Measurements from ENCODE around the gene FUOM.
A peak's percentile ranks its signal among the peaks of the same experiment; 100 is the strongest.
"Not testable (repeated sequence)": the region's sequence is repeated elsewhere in the genome, so short reads cannot be mapped to it uniquely, and the experiment has no call there.

The FUOM gene

GRCh38 chr10:133329491-133330202, 28.2 kb downstream of the FUOM start:
- peaks cover 11 to 21% of the 10 kb centered on the region in 2 donors for H3K4me1 Mint-ChIP-seq
- H3K27ac Mint-ChIP-seq: no peak overlapping the region
- ATAC-seq (replicated peaks) (peak; percentile 94 to 95), DNase-seq (peak; percentile 76)
- peaks cover 73 to 86% of the 10 kb centered on the region in 2 donors for H3K27me3 Mint-ChIP-seq
- H3K4me3 Mint-ChIP-seq: peak overlapping the region; percentile 78 to 88
- H3K36me3 Mint-ChIP-seq: no peaks in the 10 kb centered on the region
- no peaks in the 10 kb centered on the region for H3K9me3 Mint-ChIP-seq

DNA sequence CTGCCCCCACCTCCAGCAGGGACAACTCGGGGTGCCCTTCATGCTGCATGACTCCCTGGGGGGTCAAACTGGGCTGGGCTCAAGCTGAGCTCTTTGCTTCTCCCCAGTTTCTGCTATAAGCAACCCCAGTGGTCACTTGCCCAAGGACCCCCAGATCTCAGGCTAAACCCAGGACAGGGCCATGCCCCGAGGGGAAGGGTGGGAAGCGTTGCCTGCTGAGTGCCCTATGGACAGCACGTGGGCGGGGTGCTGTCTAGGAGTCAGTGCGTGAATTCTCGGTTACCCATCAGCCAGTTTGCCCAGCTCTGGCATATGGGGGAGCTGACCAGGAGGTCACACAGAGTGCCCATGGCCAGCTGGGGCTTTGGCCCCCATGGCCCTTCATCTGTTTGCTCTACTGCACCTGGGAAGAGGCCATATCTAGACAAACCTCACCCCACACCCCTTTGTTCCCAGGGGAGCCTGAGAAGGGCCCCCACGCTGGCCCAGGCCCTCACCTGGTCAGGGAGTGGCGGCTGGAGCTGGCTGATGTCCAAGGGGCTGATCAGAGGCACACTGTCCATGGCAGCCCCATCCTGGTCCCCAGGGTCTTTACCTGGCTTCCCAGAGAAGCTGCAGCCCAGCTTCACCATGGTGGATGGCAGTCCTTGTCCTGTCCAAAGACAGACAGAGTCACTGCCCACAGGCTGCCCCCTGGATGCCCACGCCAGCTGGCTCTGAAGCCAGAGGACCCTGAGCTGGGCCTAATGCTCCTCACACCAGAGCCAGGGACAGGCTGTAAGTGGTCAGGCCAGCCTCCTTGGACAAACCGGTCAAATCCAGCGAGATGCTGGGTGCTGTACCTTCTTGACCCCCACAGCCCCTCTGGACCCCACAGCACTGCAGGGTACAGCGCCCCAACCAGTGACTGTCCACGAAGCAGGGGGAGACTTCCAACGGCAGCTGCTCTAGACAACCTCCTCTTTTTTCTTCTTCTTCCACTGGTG, 29.2 kb downstream of the FUOM start:
- Mint-ChIP-seq H3K27me3 (peaks cover 69 to 81% of the 10 kb centered on the region in 2 donors), H3K27ac (no peak overlapping the region), H3K4me1 (peaks cover 11 to 20% of the 10 kb centered on the region in 2 donors), H3K9me3 (no peaks in the 10 kb centered on the region), H3K4me3 (no peak overlapping the region), H3K36me3 (no peaks in the 10 kb centered on the region)
- ATAC-seq (replicated peaks) (no peak), DNase-seq (no peak)

DNA sequence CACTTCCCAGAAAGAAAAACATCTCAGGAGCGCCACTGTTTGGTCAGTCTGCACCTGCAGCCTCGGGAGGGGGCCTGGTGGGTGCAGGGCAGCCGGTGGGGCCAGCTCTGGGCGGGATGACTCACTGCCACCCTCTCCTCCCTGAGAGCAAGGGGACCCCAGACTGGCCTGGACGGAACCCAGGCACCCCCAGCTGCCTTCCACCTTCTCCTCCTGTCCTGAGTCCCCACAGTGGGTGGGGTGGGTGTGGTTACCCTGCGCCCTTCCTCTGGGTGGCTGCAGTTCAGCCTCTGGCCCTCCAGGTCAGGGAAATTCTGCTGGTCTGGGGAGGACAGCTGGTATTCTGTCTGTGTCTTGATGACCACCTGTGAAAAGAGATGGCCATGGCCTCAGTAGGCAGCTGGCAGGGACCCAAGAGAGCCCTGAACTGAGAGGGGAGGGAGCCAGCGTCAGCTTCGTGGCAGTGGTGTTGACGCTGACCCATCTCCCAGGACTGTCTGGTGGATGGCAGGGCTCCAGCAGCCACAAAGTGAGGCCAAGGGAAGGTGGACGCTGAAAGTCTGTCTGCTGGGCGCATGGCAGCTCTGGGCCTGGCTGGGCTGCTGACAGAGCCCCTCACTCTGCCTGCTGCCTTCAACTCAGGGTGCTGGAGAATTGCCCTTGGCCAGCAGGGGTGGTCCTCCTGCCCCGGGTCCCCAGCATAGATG, 30.0 kb downstream of the FUOM start:
- Mint-ChIP-seq H3K36me3 (no peaks in the 10 kb centered on the region), H3K27me3 (peaks cover 64 to 73% of the 10 kb centered on the region in 2 donors), H3K4me1 (peaks cover 11 to 20% of the 10 kb centered on the region in 2 donors), H3K4me3 (no peak overlapping the region), H3K27ac (no peak overlapping the region), H3K9me3 (no peaks in the 10 kb centered on the region)
- ATAC-seq (replicated peaks): no peak
- DNase-seq: no peak

- H3K4me3 Mint-ChIP-seq: peak overlapping the region in 1 of 2 donors; percentile 4
- H3K4me1 Mint-ChIP-seq: peaks cover 11 to 20% of the 10 kb centered on the region in 2 donors
- no peaks in the 10 kb centered on the region for H3K36me3 Mint-ChIP-seq
- no peaks in the 10 kb centered on the region for H3K9me3 Mint-ChIP-seq
- H3K27ac Mint-ChIP-seq: no peak overlapping the region
- no peak for DNase-seq
- no peak for ATAC-seq (replicated peaks)
- peaks cover 58 to 65% of the 10 kb centered on the region in 2 donors for H3K27me3 Mint-ChIP-seq
These were observed 30.8 kb downstream of the FUOM start for GRCh38 chr10:133326745-133327650.

DNA sequence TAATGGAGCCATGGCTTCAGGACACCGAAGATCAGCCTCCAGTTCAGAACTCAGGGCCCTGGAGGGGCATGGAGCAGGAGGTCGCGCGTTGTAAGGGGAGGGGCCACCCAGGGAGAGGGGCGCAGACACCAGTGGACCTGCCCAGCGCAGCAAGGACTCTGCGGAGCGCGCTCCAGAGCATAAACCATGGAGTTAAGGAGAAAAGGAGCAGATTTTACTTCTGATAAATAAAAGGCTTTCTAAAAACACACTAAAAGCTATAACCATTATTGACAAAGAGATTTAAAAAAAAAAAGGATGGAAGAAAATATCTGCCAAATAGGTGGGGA, 31.6 kb downstream of the FUOM start:
- H3K27ac Mint-ChIP-seq: no peak overlapping the region
- ATAC-seq (replicated peaks): no peak
- DNase-seq: no peak
- peak overlapping the region; percentile 25 to 59 for H3K4me3 Mint-ChIP-seq
- no peaks in the 10 kb centered on the region for H3K9me3 Mint-ChIP-seq
- peaks cover 11 to 20% of the 10 kb centered on the region in 2 donors for H3K4me1 Mint-ChIP-seq
- H3K36me3 Mint-ChIP-seq: no peaks in the 10 kb centered on the region
- H3K27me3 Mint-ChIP-seq: peaks cover 50 to 58% of the 10 kb centered on the region in 2 donors

DNA sequence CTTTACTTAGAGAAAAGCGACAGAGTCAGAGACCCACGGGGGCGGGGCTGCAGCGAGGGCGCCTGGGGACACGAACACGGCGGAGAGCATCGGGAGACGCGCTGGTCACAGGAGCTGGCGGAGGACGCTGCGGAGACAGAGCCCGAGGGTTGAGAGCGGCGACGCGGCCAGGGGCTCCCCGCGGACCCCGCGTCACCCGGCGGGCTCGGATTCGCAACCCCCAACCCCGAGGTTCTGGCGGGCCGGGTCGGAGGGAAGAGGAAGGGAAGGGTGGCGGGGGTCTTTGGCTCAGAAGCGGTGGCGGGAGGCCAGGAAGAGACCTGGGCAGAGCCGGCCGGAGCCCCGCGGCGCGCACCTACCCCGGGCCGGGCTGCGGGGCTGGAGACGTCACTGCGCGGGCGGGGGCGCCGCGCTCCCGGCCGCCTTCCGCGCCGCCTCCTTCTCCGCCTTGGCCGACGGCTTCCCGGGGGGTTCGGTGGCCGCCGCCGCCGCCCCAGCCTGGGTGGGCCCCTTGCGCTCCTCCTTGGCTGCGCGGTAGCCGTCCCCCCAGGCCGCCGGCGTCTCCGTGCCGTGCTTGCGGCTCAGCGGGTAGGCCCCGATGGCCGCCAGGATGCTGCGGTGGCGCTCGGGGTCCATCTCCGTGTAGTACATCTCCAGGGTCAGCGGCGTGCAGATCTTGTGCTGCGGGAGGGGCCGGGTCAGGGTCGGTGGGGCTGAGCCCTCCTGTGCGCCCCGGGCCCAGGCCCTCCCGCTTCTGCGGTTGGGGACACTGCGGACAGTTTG, 32.2 kb downstream of the FUOM start:
- H3K4me1 Mint-ChIP-seq: peaks cover 11 to 20% of the 10 kb centered on the region in 2 donors
- no peak overlapping the region for H3K27ac Mint-ChIP-seq
- no peaks in the 10 kb centered on the region for H3K36me3 Mint-ChIP-seq
- H3K27me3 Mint-ChIP-seq: peaks cover 44 to 53% of the 10 kb centered on the region in 2 donors
- DNase-seq (no peak), ATAC-seq (replicated peaks) (no peak)
- peak overlapping the region; percentile 73 to 87 for H3K4me3 Mint-ChIP-seq
- no peaks in the 10 kb centered on the region for H3K9me3 Mint-ChIP-seq

DNA sequence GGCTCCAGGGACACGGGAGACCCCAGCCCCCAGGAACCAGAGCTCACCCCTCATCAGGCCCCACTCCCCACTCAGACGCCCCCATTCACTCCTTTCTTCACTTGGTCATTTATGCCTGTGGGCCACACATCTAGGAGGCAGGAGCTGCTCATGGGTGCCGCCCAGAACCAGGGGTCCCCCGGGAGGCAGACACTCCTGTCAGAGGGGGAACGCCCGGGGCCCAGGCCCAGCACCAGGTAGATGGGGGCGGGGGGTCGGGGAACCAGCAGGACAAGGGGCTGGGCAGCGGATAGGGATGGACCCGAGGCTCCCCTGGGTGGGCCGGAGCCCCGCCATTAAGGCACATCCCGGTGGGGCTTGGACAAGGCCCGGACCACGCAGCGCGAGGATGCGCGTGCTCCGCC, 33.0 kb downstream of the FUOM start:
- ATAC-seq (replicated peaks): no peak
- Mint-ChIP-seq H3K4me3 (peak overlapping the region; percentile 73 to 87), H3K4me1 (peaks cover 9 to 17% of the 10 kb centered on the region in 2 donors), H3K36me3 (no peaks in the 10 kb centered on the region), H3K27me3 (peaks cover 46 to 56% of the 10 kb centered on the region in 2 donors), H3K9me3 (peaks cover 0 to 3% of the 10 kb centered on the region in 2 donors), H3K27ac (no peak overlapping the region)
- DNase-seq: no peak

DNA sequence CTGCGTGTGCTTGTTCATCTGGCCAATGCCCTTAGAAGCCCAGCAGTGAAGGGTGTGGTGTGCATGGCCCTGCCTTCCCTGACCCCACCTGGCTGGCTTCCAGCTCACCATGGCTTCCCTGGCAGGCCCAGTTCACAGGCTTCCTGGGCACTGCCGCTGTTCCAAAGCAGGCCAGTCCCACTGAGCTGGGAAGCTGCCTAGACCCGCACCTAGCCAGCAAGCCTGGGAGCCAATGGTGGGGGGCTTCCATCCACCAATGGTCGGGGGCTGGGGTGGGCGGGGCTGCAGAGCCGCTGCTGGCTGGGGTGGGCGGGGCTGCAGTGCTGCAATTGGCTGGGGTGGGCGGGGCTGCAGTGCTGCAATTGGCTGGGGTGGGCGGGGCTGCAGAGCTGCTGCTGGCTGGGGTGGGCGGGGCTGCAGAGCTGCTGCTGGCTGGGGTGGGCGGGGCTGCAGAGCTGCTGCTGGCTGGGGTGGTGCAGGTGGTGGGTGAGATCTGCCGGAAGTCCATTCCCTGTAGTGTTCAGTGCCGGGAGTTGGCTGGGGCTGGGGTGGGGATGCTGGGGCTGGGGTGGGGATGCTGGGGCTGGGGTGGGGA, 33.5 kb downstream of the FUOM start:
- Mint-ChIP-seq H3K27ac (no peak overlapping the region), H3K9me3 (peaks cover 0 to 3% of the 10 kb centered on the region in 2 donors), H3K4me1 (peaks cover 12 to 19% of the 10 kb centered on the region in 2 donors), H3K4me3 (no peak overlapping the region), H3K36me3 (no peaks in the 10 kb centered on the region), H3K27me3 (peaks cover 48 to 57% of the 10 kb centered on the region in 2 donors)
- DNase-seq (no peak), ATAC-seq (replicated peaks) (peak; percentile 75 to 83)

DNA sequence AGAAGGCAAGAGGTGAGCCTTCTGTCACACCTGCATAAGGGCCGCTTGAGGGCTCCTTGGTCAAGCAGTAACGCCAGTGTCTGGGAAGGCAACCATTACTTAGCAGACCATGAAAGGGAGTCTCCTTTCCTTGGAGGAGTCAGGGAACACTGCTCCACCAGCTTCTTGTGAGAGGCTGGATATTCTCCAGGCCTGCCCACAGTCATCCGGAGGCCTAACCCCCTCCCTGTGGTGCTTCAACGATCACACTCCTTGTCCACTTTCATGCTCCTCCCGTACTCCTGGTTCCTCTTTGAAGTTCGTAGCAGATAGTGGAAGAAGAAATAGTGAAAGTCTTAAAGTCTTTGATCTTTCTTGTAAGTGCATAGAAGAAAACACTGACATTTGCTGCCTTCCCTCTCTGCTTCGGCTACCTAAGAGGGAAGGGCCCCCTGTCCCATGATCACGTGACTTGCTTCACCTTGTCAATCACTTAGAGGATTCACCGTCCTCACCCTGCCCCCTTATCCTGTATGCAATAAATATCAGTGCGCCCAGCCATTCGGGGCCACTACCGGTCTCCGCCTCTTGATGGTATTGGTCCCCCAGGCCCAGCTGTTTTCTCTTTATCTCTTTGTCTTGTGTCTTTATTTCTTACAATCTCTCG, 35.6 kb downstream of the FUOM start:
- not testable (repeated sequence) for H3K27ac Mint-ChIP-seq; H3K36me3 Mint-ChIP-seq; H3K4me3 Mint-ChIP-seq; DNase-seq; ATAC-seq (replicated peaks); H3K9me3 Mint-ChIP-seq
- peaks cover 13 to 27% of the 10 kb centered on the region in 2 donors for H3K4me1 Mint-ChIP-seq
- peaks cover 36 to 44% of the 10 kb centered on the region in 2 donors for H3K27me3 Mint-ChIP-seq

DNA sequence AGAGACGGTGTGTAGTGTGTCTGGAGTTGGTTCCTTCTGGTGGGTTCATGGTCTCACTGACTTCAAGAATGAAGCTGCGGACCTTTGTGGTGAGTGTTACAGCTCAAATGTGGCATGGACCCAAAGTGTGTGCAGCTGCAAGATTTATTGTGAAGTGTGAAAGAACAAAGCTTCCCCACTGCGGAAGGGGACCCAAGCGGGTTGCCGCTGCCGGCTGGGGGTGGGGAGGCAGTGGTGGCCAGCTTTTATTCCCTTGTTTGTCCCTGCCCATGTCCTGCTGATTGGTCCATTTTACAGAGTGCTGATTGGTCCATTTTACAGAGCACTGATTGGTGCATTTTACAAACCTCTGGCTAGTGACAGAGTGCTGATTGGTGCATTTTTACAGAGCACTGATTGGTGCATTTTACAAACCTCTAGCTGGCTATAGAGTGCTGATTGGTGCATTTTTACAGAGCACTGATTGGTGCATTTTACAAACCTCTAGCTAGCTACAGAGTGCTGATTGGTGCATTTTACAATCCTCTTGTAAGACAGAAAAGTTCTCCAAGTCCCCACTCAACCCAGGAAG, 36.9 kb downstream of the FUOM start:
- not testable (repeated sequence) for H3K4me3 Mint-ChIP-seq; ATAC-seq (replicated peaks); DNase-seq; H3K36me3 Mint-ChIP-seq; H3K27ac Mint-ChIP-seq; H3K9me3 Mint-ChIP-seq
- Mint-ChIP-seq H3K27me3 (peaks cover 26 to 32% of the 10 kb centered on the region in 2 donors), H3K4me1 (peaks cover 11 to 22% of the 10 kb centered on the region in 2 donors)

DNA sequence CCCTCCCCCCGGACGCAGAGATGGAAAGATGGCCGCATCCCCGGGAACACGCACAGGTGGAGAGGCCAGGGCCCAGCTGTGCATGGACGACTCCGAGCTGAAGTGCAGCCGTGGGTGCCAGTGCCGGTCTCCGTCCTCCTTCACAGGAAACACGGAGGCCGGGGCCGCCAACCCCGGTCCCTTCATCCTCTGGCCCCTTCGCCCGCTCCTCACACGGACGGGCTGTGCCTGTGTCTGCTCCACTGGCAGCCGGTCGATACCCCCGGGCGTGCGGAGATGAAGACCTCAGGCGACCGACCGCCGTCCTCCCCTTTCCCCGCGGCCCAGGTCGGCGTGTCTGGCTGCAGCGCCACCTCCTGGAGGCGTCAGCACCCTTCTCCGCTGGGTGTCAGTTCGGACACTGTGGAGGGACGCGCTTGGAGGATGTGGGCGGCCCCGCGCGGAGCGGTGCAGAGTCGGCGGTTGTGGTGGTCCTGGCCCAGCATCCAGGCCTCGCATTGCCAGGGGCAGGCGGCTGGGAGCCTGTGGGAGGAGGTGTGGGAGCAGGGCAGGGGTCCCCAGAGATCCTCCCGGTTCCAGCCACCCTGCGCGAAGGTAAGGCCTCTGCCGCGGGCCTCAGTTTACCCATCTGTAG, 39.2 kb downstream of the FUOM start:
- ATAC-seq (replicated peaks): peak; percentile 97
- peaks cover 0 to 5% of the 10 kb centered on the region in 2 donors for H3K9me3 Mint-ChIP-seq
- no peak overlapping the region for H3K27ac Mint-ChIP-seq
- peaks cover 14 to 23% of the 10 kb centered on the region in 2 donors for H3K4me1 Mint-ChIP-seq
- H3K36me3 Mint-ChIP-seq: peaks cover 4 to 10% of the 10 kb centered on the region in 2 donors
- peaks cover 17 to 21% of the 10 kb centered on the region in 2 donors for H3K27me3 Mint-ChIP-seq
- peak; percentile 65 for DNase-seq
- H3K4me3 Mint-ChIP-seq: peak overlapping the region; percentile 65 to 81
